ENCODE data around the gene C1GALT1. TPM values are rescaled to one million over a fixed set of nuclear protein-coding genes. Genes with fewer than 3 reads are reported as not detected.

Gene C1GALT1
- total RNA-seq, 1 experiment from 2014 or later = 15.6 TPM

- H3K9me3 ChIP-seq (ENCODE audit: low read depth, low read length, poor library complexity, severe bottlenecking) = no peaks in the 10 kb centered on the region
- POLR2A ChIA-PET (ENCODE audit: low non-redundant PET) = no interaction called here
- no peaks in the 10 kb centered on the region for H3K36me3 ChIP-seq (ENCODE audit: insufficient read depth, low read length, poor library complexity, severe bottlenecking)
- no peak overlapping the region for H3K27ac ChIP-seq (ENCODE audit: low read depth, low read length, poor library complexity, severe bottlenecking)
- H3K4me3 ChIP-seq (ENCODE audit: low read depth, low read length, poor library complexity, severe bottlenecking) = no peak overlapping the region
- no TSS peak for BruUV-seq (replicated peaks)
- intact Hi-C loops (cut with micrococcal nuclease; ENCODE audit: unreplicated experiment) = no loop called here
- no peaks in the 10 kb centered on the region for H3K27me3 ChIP-seq (replicated peaks; ENCODE audit: insufficient read depth, low read depth, low read length, poor library complexity)
- TF ChIP-seq CTCF (conservative IDR thresholded peaks at IDR 0.05; ENCODE audit: low read depth, low read length) (no peak), EZH2 (IDR thresholded peaks at IDR 0.05; ENCODE audit: borderline replicate concordance, low read depth, low read length, poor library complexity, severe bottlenecking) (no peak)
- H3K4me1 ChIP-seq (ENCODE audit: insufficient read depth, low read length, poor library complexity, severe bottlenecking) = no peaks in the 10 kb centered on the region
- no peak for DNase-seq (ENCODE audit: low spot score)
- CTCF ChIA-PET = no interaction called here
These were observed 90.0 kb downstream of the C1GALT1 start for GRCh38 chr7:7272294-7272693.

- Histone ChIP-seq H3K4me3 (ENCODE audit: low read depth, low read length, poor library complexity, severe bottlenecking) (no peak overlapping the region), H3K27me3 (replicated peaks; ENCODE audit: insufficient read depth, low read depth, low read length, poor library complexity) (no peaks in the 10 kb centered on the region), H3K27ac (ENCODE audit: low read depth, low read length, poor library complexity, severe bottlenecking) (no peak overlapping the region), H3K36me3 (ENCODE audit: insufficient read depth, low read length, poor library complexity, severe bottlenecking) (no peaks in the 10 kb centered on the region), H3K9me3 (ENCODE audit: low read depth, low read length, poor library complexity, severe bottlenecking) (no peaks in the 10 kb centered on the region), H3K4me1 (ENCODE audit: insufficient read depth, low read length, poor library complexity, severe bottlenecking) (no peaks in the 10 kb centered on the region)
- TF ChIP-seq CTCF (conservative IDR thresholded peaks at IDR 0.05; ENCODE audit: low read depth, low read length) = no peak
- TF ChIP-seq EZH2 (IDR thresholded peaks at IDR 0.05; ENCODE audit: borderline replicate concordance, low read depth, low read length, poor library complexity, severe bottlenecking) = no peak
- CTCF ChIA-PET = no interaction called here
- intact Hi-C loops (cut with micrococcal nuclease; ENCODE audit: unreplicated experiment) = no loop called here
- DNase-seq (ENCODE audit: low spot score) = no peak
- POLR2A ChIA-PET (ENCODE audit: low non-redundant PET) = no interaction called here
- BruUV-seq (replicated peaks) = no TSS peak
These were observed 92.4 kb downstream of the C1GALT1 start for GRCh38 chr7:7274782-7275181.

- H3K27me3 ChIP-seq (replicated peaks; ENCODE audit: insufficient read depth, low read depth, low read length, poor library complexity) = no peaks in the 10 kb centered on the region
- no peaks in the 10 kb centered on the region for H3K36me3 ChIP-seq (ENCODE audit: insufficient read depth, low read length, poor library complexity, severe bottlenecking)
- ChIA-PET CTCF (no interaction called here), POLR2A (ENCODE audit: low non-redundant PET) (no interaction called here)
- no peaks in the 10 kb centered on the region for H3K4me1 ChIP-seq (ENCODE audit: insufficient read depth, low read length, poor library complexity, severe bottlenecking)
- no peak for DNase-seq (ENCODE audit: low spot score)
- no TSS peak for BruUV-seq (replicated peaks)
- H3K9me3 ChIP-seq (ENCODE audit: low read depth, low read length, poor library complexity, severe bottlenecking) = no peaks in the 10 kb centered on the region
- H3K4me3 ChIP-seq (ENCODE audit: low read depth, low read length, poor library complexity, severe bottlenecking) = no peak overlapping the region
- no peak for TF ChIP-seq EZH2 (IDR thresholded peaks at IDR 0.05; ENCODE audit: borderline replicate concordance, low read depth, low read length, poor library complexity, severe bottlenecking)
- no peak for TF ChIP-seq CTCF (conservative IDR thresholded peaks at IDR 0.05; ENCODE audit: low read depth, low read length)
- H3K27ac ChIP-seq (ENCODE audit: low read depth, low read length, poor library complexity, severe bottlenecking) = no peak overlapping the region
- intact Hi-C loops (cut with micrococcal nuclease; ENCODE audit: unreplicated experiment) = no loop called here
These were observed 93.8 kb downstream of the C1GALT1 start for GRCh38 chr7:7276161-7276560.
